Endothelial cell of umbilical vein (primary cell): ENCODE measurements around the gene AMN.

Source experiments
- CTCF ChIP-seq, 2 donors: IDR thresholded peaks; 1 replicate in 1 of 2; 2 replicates in 1 of 2; pipeline ENCODE4 v1.5.1; 2011; ENCODE audit warnings: low read length in 2 of 2, mild to moderate bottlenecking in 2 of 2, moderate library complexity in 2 of 2, control low read depth in 1 of 2, inconsistent platforms in 1 of 2, low read depth in 1 of 2; ENCODE audit not compliant: insufficient read depth in 1 of 2; ENCODE audit errors: extremely low read depth in 1 of 2
- EZH2 ChIP-seq: IDR thresholded peaks from 2 replicates; pipeline ENCODE4 v1.6.1; 2012; ENCODE audit warnings: borderline replicate concordance, low read depth, mild to moderate bottlenecking, moderate library complexity, low read length, inconsistent platforms; ENCODE audit not compliant: severe bottlenecking
- GATA2 ChIP-seq: IDR thresholded peaks from 2 replicates; pipeline ENCODE4 v1.7.0; 2011; ENCODE audit warnings: low read depth, mild to moderate bottlenecking, moderate library complexity, mixed read lengths, low read length; ENCODE audit not compliant: insufficient read length, insufficient read depth
- JUN ChIP-seq: IDR thresholded peaks from 2 replicates; pipeline ENCODE4 v1.6.1; 2011; ENCODE audit warnings: borderline replicate concordance, low read depth; ENCODE audit not compliant: insufficient read length, insufficient read depth
- MAX ChIP-seq: IDR thresholded peaks from 2 replicates; pipeline ENCODE4 v1.6.1; 2011; ENCODE audit not compliant: insufficient read depth, insufficient read length
- MYC ChIP-seq: IDR thresholded peaks from one replicate; pipeline ENCODE4 v1.6.1; 2011; ENCODE audit warnings: mild to moderate bottlenecking, low read depth, low read length
- POLR2A ChIP-seq: IDR thresholded peaks from 2 replicates; pipeline ENCODE4 v1.6.1; 2012; ENCODE audit warnings: low read depth, mild to moderate bottlenecking, control low read depth, low read length
- POLR2AphosphoS5 ChIP-seq: IDR thresholded peaks from 2 replicates; pipeline ENCODE4 v1.6.1; 2012; ENCODE audit warnings: low read depth, mild to moderate bottlenecking, control low read depth, low read length, moderate library complexity; ENCODE audit not compliant: insufficient read depth

GRCh38 chr14:102933618-102934231 is 11.3 kb downstream of the AMN start:
- TF ChIP-seq CTCF (IDR thresholded peaks at IDR 0.05; ENCODE audit: extremely low read depth in 1 of 2, insufficient read depth in 1 of 2, low read depth in 1 of 2, low read length in 2 of 2) = no peak
- TF ChIP-seq POLR2A = no peak
- no peak for TF ChIP-seq POLR2AphosphoS5
- TF ChIP-seq JUN = no peak
- no peak for TF ChIP-seq EZH2
- no peak for TF ChIP-seq MAX
- TF ChIP-seq MYC = no peak
- no peak for TF ChIP-seq GATA2
